ENCODE results near the gene HCRT.

Gene HCRT

DNA sequence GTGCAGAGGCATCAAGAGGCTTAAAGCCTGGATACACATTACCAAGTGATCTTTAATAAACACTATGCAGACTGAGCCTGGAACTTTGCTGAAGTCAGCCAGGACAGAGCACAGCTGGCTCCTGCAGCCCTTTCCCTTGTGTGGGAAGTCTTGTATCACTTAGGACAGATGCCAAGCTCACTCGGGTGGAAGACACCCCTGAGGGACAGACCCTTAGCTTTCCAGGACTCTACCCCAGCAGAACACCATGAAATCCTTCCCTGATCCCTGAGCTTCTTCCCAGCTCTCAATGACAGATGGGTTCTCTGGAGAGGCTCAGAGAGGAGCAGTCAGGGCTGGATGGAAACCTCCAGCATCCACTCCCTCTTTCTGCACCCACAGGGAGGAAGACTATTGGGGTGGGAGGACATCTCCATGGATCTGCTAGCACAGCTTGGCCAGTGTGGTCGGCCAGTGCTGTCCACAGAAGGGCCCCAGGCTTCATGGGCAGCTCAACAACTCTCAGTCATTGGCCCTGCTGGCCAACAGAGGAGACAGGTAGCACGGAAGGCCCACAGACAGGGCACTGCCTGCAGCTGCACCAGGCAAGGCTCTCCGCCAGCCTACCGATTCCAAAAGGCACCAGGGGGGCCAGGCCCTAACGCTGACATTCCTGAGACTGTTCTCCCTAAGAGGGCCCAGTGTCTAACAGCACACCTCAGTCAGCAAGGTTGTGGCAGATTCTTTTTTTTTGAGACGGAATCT is 46.3 kb downstream of the HCRT start:
- no peak for DNase-seq (ENCODE audit: low spot score)

DNA sequence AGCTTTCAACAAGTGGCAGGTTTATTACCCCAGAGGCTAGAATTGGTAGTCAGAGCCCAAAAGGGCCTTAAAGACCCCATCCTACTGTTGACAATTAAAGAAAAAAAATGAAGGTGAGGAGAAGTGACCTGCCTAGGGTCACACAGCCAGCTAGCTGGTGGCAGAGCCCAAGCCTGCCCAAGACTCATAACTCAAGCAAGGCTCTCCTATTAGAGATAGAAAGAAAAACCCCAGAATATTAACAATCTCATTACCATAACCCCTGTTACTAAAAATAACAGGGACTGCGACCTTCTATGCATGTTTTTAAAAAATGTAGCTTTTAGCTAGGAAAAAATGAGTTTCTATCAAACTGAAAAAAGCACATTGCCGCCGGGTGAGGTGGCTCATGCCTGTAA is 48.6 kb downstream of the HCRT start:
- DNase-seq (ENCODE audit: low spot score): no peak

DNA sequence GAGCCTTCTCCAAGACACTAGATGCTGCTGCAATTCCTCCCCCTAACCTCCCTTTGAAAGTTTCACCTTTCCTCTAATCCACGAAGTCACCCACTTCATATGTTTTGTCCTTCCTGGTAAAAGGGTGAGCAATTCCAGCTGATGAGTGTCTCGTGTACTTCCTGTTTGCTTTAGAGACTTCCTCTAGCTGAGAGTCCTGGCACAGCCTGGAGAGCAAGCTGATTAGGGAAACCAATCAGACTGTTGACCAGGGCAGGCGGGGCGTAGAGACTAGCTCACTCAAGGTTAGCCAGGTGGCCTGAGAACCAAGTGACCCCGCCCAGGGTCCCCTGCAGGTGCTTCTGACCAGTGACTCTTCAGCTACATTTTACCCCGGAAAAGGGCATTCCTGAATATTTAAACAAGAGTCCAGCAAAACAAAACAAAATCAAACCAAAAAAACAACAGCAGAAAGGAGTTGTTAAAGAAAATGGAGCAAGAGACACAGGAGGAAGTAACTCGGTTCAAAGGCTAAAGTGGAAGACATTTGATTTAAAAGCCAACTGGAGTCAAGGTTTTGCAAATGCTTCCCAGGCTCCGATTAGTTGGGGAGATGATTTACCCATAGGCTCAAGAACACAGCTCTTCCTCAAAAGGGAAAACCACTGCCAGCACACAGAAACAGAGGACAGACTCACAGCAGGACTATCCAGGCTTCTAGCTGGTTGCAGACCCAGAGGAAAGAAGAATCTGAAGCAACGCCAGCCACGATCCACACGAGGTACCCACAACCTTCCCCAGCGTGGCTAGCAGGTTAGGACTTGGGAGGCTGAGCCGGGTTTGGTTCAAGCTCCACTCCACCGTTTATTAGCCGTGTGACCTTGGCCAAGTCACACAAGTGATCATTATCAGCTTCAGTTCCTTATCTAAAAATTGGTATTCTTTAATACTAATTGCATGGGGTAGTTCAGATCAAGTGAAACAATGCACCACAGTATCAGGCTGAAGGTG is 49.3 kb downstream of the HCRT start:
- no peak for DNase-seq (ENCODE audit: low spot score)

DNA sequence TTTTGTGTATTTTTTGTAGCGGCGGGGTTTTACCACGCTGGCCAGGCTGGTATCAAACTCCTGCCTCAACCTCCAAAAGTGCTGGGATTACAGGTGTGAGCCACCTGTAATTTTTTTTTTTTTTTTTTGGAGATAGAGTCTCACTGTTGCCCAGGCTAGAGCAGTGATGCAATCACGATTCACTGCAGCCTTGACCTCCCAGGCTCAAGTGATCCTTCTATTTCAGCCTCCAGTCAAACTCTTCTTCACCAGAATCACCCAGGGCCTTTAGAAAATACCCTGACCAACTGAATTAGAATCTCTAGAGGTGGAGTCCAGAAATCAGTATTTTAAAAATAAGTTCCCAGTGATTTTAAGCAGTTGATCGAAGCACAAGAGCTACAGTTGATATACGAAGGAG is 50.1 kb downstream of the HCRT start:
- no peak for DNase-seq (ENCODE audit: low spot score)
